Activated gamma-delta T cell (primary cell): ENCODE results near the gene TAS2R19.
"Not testable (repeated sequence)": the region's sequence is repeated elsewhere in the genome, so short reads cannot be mapped to it uniquely, and the experiment has no call there.

ENCODE experiments used
- DNase-seq: peaks from one replicate; lab custom pipeline; 2025; lab: John Stamatoyannopoulos, UW
- total RNA-seq, 2 donors: gene quantifications; one replicate each; lab custom pipeline; 2026; lab: John Stamatoyannopoulos, UW

The TAS2R19 gene
- total RNA-seq, result 2.2 to 2.8 reads per million in 2 donors

DNA sequence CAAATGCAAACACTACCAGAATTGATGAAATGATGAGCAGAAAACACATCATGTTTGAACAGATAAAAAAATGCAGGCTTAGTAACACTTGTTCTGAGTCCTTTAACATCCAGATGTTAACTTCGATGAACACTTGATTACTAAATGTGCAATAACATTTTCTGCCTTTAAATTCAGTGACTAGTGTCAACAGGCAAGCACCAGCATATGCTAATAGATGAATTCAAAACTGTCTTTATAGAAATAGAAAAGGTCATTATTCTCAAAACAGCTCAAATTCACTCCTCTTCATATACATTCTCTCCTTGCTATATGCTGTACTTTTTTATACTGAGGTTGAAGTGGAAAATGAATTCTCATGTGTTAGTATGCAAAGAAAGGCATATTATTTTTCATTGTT lies at the start of gene TAS2R19:
Gene TAS2R19, minus strand, starts transcription at position 101 of the 400 bp plus-strand sequence. Its CDS starts 49 bp downstream, at position 52.
- DNase-seq, result no peak

DNA sequence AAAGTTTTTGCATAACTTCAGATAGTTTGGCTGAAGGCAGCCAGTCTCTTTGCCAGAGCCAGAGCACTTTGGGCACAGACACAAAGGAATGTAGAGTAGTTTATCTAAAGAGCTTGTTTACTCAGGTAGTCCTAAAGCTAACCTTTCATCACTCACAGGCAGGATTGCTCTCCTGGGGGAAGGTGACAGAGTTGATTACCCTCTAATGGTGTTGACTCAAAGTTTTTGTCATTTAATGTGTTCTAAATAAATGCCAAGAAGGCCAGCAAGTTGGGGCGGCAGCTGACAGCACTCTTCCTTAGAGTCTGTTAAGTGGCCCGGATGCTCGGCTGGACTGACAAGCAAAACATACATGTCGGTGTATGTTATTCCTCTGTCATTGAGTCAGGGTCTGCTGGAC lies 49.0 kb upstream of the TAS2R19 start:
- DNase-seq, result no peak

- no peak for DNase-seq
Measured at GRCh38 chr12:11070999-11071398, 48.6 kb upstream of the TAS2R19 start.

DNA sequence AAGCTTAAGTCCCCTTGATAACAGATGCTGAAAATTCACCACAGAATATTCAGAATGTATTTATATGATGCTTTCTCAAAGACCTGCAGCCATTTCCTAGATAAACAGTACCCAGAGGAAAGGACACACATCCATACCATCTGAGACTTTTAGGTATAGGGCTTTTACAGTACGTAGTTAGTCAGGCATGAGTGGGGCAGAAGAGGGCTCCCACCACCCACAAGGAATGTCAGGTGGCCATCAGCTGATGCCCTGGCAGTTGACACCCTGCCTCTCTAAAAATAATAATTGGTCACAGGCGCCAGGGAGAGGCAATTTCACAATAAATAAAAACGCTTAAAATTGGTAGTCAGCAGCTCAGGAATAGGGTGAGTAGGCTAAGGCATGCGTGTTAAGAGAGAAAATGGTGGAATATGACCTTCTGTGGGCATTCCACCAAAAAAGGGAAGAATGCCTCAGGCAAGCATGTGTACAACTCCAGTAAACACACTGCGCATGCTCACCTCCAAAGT lies 47.5 kb upstream of the TAS2R19 start:
- DNase-seq, result no peak

DNA sequence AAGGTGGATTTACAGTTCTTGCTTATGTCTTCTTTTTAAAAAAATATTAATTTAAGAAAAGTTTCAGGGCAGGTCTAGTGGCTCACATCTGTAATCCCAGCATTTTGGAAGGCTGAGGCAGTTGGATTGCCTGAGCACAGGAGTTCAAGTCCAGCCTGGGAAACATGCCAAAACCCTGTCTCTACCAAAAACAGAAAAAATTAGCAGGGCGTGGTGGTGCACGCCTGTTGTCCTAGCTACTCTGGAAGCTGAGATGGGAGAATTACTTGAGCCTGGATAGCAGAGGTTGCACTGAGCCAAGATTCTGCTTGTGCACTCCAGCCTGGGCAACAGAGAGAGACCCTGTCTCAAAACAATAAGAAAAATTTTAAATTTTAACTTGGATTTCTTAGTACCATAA lies 45.1 kb upstream of the TAS2R19 start:
- no peak for DNase-seq

DNA sequence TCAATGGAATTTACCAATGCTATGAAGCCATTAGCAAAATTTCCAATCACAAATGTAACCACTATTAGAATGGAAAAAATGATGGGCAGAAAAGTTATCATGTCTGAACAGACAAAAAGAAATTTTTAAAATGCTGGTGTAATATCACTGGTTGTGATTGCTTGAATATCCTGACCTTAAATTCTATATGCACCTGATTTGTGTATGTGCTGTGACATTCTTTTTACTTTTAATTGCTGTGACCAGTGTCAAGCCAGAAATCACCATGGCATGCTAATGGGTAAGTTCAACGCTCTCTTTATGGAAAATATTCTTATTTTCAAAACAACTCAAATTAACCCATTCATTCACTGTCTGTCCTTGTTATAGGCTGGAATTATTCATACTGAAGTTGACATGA lies 39.8 kb upstream of the TAS2R19 start, which contains the start of gene TAS2R46:
Gene TAS2R46, minus strand, starts transcription at position 101 of the 400 bp plus-strand sequence. Its CDS starts 0 bp downstream, at position 101.
- not testable (repeated sequence) for DNase-seq

DNA sequence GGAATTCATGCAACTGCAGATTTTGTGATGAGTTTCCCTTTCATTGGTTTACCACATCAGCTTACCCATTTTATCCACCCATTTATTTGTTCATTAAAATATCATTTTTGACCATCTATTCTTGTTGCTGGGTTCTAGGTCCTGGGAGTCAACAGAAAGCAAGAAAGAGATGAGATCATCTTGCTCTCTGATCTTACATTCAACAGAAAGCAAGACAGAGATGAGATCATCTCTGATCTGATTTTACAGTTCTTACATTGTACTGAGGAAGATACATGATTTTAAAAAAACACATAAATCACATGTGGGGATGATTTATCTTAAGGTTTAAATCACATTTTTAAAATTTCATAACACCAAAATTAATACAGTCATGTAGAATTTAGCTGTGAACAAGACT lies 37.4 kb upstream of the TAS2R19 start:
- no peak for DNase-seq

DNA sequence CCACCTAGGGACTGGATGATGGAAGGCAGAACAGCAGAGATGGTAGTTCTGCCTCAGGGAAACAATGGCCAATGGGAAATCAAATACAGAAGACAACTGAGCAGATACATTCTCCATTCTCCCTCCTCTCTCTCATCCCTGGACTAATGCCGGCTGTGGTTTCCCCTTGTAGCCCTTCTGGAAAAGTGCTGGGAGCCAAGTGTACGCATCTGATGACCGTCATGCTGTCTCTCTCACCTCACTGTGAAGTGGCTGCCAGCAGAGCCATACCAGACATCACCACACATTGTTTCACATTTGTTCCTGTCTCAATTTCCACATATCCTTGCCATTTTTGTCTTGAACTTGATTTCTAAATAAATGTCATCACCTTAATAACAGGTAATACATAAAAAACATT lies 36.6 kb upstream of the TAS2R19 start:
- DNase-seq, result no peak

GRCh38 chr12:11055306-11055705 lies 32.9 kb upstream of the TAS2R19 start:
- DNase-seq, result no peak

GRCh38 chr12:11049806-11050531 lies 27.5 kb upstream of the TAS2R19 start:
- DNase-seq, result not testable (repeated sequence)

GRCh38 chr12:11041366-11041765 lies 18.9 kb upstream of the TAS2R19 start:
- DNase-seq, result not testable (repeated sequence)

DNA sequence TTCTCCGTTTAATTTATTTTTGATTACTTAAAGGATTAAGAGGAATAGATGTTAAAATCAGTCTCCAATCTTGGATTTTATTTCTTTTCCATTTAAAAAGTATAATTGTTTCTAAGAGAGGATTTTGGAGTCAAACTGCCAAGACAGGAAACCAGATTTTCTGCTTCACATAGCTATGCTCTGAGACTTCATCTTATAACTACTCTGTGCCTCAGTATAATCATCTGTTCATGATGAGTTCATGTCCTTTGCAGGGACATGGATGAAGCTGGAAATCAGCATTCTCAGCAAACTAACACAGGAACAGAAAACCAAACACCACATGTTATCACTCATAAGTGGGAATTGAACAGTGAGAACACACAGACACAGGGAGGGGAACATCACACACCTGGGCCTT lies 17.7 kb upstream of the TAS2R19 start:
- DNase-seq, result no peak

DNA sequence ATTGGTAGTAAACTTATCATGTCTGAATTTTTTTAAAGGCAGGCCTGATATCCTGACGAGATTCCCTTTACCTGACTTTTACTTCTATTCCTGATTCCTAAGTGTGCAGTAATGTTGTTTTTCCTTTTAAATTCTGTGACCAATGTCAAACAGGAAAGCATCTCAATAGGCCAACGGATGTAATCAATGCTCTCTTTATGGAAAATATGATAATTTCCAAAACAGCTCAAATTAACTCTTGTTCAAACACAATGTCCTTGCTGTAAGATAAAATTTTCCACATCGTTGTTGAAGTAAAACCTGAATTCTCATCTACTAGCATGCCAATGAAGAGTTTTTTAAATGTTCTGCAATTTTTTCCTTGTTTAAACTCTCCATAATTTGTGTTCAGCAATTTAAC lies 16.8 kb upstream of the TAS2R19 start:
- no peak for DNase-seq

DNA sequence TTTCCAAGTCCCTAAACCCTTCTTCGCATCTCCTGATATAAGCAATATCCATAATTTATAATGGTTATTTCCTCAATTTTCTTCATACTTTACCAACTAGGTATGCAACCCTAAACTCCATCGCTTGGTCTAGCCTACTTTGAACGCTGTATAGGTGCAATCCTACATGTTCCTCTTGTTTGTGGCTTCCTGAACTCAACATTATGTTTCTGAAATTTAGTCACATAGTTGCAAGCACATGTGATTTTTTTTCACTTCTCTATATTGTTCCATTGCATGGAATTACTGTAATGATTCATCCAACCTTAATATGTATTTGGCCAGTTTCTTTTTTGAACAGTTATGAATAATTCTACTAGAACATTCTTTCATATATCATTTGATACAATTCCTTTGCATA lies 11.5 kb upstream of the TAS2R19 start:
- not testable (repeated sequence) for DNase-seq

GRCh38 chr12:11031307-11031706 lies 8.9 kb upstream of the TAS2R19 start, which contains the start of gene TAS2R31:
TAS2R31 (minus strand) TSS chr12:11031407; CDS start chr12:11031335, 72 bp downstream.
- DNase-seq, result no peak

DNA sequence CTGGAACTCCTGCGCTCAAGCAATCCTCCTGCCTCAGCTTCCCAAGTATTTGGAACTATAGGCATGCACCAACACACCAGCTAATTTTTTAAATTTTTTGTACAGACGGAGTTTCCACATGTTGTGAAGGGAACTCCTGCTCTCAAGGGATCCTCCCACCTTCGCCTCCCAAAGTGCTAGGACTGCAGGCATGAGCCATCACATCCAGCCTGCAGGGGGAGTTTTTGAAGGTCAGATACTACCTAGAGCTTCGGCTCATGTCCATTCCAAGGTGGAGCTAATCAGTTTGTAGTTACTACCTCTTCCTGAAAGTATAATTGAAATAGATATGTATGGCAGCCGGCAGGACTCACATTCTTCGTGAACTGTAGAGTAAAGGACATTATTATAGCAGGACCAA lies 3.7 kb upstream of the TAS2R19 start:
- no peak for DNase-seq

DNA sequence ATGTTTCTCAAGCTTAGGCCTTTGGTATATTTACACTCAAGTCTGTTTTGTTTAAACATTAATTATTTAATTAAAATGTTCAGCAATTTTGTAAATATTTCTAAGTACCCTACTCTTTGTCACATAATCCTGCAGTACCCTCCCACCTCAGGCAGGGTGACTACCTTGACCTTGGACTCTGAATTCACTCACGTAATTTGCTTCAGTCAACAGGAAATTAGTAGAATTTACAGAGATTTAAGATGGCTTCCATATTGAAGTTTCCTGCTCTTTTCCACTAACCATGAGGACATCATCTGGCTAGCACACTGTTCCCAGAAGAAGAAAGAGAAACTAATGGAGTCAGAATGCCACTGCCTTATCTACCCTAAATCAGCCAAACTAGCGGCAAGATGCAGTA lies 967 bp upstream of the TAS2R19 start:
- DNase-seq, result no peak

GRCh38 chr12:11016937-11017336 lies 5.5 kb downstream of the TAS2R19 start:
- DNase-seq, result no peak

DNA sequence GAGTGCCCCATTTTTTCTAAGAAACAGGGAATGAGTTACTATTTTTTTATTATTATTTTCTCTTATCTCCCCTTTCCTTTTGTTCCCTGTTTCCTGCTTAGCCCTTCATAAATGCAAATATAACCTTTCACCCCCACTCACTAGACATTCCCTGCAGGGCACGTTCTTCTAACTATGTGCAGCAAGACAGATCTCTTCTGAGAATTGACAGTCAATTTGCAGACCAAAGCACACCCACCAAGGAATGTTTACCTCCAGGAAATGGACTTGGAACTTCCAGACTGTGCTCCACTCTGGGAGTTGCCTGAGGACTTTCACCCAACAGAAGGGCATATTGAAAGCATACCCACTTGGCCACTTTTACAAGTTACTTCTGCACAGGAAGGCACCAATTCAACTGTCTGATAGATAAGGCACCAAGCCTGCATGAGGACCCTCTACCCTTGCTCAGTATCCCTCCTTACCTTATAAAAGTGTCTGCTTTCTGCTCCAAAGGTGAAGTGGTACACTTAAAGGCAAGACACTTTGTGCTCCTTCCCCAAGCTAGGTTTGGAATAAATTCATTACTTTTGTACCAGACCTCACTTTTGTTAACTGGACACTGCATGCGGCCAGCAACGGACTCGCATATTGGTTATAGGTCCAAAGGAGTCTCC lies 6.5 kb downstream of the TAS2R19 start:
- DNase-seq, result no peak

DNA sequence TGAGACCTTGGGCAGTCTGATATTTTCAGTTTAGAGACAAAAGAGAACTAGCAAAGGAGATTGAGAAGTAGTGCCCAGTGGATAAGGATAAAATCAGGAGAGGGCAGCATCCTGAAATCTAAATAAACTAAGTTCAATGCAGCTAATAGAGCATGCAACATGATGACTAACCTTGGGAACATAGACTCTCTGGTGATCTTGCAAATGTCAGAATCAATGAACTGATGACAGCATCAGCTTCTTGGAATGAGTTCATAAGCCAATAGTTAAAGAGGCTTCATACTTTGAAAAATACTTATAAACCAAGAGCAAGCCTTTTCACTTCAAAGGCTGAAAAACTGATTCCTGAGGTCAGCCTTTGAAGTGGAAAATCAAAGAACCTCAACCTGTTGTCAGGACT lies 8.2 kb downstream of the TAS2R19 start:
- DNase-seq, result no peak

GRCh38 chr12:11007608-11008007 lies 14.8 kb downstream of the TAS2R19 start:
- no peak for DNase-seq

DNA sequence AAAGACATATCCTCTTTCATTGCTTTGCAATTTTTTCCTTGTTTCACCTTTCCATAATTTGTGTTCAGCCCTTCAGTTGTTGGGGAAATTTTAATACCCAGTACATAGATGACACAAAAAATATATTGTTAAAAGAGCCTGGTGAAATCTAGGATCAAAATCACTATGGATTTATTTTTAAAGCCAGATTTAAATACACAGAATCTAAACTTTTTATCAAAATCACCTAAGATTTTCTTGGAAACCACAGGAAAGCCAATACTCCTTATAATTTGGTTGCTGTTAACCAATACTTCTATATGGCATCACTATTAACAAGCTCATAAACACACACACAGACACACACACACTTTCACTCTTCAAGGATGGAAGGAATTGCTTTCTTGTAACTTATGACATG lies 24.2 kb downstream of the TAS2R19 start, which contains the start of gene TAS2R20:
Gene TAS2R20, minus strand, starts transcription at position 101 of the 400 bp plus-strand sequence. CDS start 429 bp downstream, outside the sequence.
- no peak for DNase-seq

GRCh38 chr12:10994307-10994706 lies 28.1 kb downstream of the TAS2R19 start:
- no peak for DNase-seq
